Suprapubic skin (tissue), 4 donors: Measurements from ENCODE around the gene PTTG1IP. TPM values are rescaled to one million over a fixed set of nuclear protein-coding genes. Genes with fewer than 3 reads are reported as not detected.

Experiments
- DNase-seq, 2 donors: peaks; one replicate each; pipeline ENCODE4 v3.0.0-alpha.2; 2019; ENCODE audit warnings: low spot score in 2 of 2
- H3K27ac ChIP-seq: fragments of 200-600 bp; sonication (generic); one replicate; pipeline ENCODE4 v1.5.1; 2019
- H3K27me3 ChIP-seq: fragments of 200-600 bp; sonication (generic); one replicate; pipeline ENCODE4 v1.5.1; 2019
- H3K36me3 ChIP-seq: fragments of 200-600 bp; sonication (generic); one replicate; pipeline ENCODE4 v1.5.1; 2019
- H3K4me1 ChIP-seq: fragments of 200-600 bp; sonication (generic); one replicate; pipeline ENCODE4 v1.5.1; 2019
- H3K4me3 ChIP-seq: fragments of 200-600 bp; sonication (generic); one replicate; pipeline ENCODE4 v1.5.1; 2019; ENCODE audit warnings: mild to moderate bottlenecking
- H3K9me3 ChIP-seq: fragments of 200-600 bp; sonication (generic); one replicate; pipeline ENCODE4 v1.5.1; 2019
- CTCF ChIP-seq, 2 donors: fragments of 200-600 bp in 1 of 2; fragments of 450-650 bp in 1 of 2; sonication (generic) in 1 of 2; IDR thresholded peaks; one replicate each; pipeline ENCODE4 v1.5.1; 2016 to 2019; ENCODE audit warnings: antibody characterized with exemption in 2 of 2, mild to moderate bottlenecking in 1 of 2, moderate library complexity in 1 of 2
- EP300 ChIP-seq: sonication (generic); formaldehyde crosslinking; IDR thresholded peaks from one replicate; pipeline ENCODE4 v1.6.1; 2017; ENCODE audit warnings: antibody characterized with exemption
- POLR2A ChIP-seq, 2 donors: fragments of 450-650 bp; IDR thresholded peaks; one replicate each; pipeline ENCODE4 v1.6.1; 2017; ENCODE audit warnings: antibody characterized with exemption in 2 of 2, mild to moderate bottlenecking in 2 of 2, moderate library complexity in 2 of 2
- POLR2AphosphoS5 ChIP-seq, 3 donors: sonication (generic); formaldehyde crosslinking; IDR thresholded peaks; one replicate each; pipeline ENCODE4 v1.6.1; 2017; ENCODE audit warnings: antibody characterized with exemption in 3 of 3
- WGBS: methylation state at CpG from one replicate; pipeline ENCODE4 v1.1.5; 2018; 5-methylcytosine and 5-hydroxymethylcytosine counted together
- total RNA-seq, 4 donors: library from RNA; depleted of rRNA; stranded (reverse); fragments of >200 nt; gene quantifications; one replicate each; pipeline ENCODE4 v1.1.0, GENCODE V29; 2016

Gene PTTG1IP
- total RNA-seq, 4 donors from 2014 or later = 114 to 172 (median 143) TPM

GRCh38 chr21:44800103-44800502 is 73.4 kb downstream of the PTTG1IP start:
- TF ChIP-seq POLR2AphosphoS5 (IDR thresholded peaks at IDR 0.05) = no peak
- TF ChIP-seq CTCF (IDR thresholded peaks at IDR 0.05) = no peak
- no peak for TF ChIP-seq EP300
- no peak for TF ChIP-seq POLR2A (IDR thresholded peaks at IDR 0.05)
- 38% methylated on average over 12 of the region's 12 CpGs for whole genome bisulfite sequencing
- H3K9me3 ChIP-seq = no peaks in the 10 kb centered on the region
- no peaks in the 10 kb centered on the region for H3K27me3 ChIP-seq
- peaks cover 34% of the 10 kb centered on the region for H3K4me1 ChIP-seq
- no peak for DNase-seq
- H3K4me3 ChIP-seq = no peak overlapping the region
- H3K27ac ChIP-seq = no peak overlapping the region
- peaks cover 13% of the 10 kb centered on the region for H3K36me3 ChIP-seq

DNA sequence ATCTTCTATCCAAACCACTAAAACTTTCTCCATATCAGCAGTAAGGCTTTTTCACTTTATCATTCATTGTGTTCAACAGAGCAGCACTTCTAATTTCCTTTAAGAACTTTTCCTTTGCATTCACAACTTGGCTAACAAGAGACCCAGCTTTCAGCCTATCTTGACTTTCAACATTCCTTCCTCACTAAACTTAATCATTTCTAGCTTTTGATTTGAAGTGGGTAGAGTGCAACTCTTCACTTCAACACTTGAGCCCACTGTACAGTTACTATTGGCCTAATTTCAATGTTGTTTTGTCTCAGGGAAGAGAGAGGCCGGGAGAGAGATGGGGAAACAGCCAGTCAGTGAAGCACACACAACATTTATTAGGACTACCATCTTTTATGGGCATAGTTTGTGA is 73.8 kb downstream of the PTTG1IP start:
- Histone ChIP-seq H3K4me3 (no peak overlapping the region), H3K9me3 (no peaks in the 10 kb centered on the region), H3K27ac (no peak overlapping the region), H3K4me1 (peaks cover 34% of the 10 kb centered on the region), H3K27me3 (no peaks in the 10 kb centered on the region), H3K36me3 (peaks cover 8% of the 10 kb centered on the region)
- 63% methylated on average over 1 of the region's 1 CpG for WGBS
- no peak for DNase-seq
- no peak for TF ChIP-seq POLR2AphosphoS5 (IDR thresholded peaks at IDR 0.05)
- no peak for TF ChIP-seq POLR2A (IDR thresholded peaks at IDR 0.05)
- no peak for TF ChIP-seq EP300

Other genes starting within 250 kb of the PTTG1IP start
- 1 to 10 TPM in 2 of 4 donors, not detected in 2; 1.6 to 9.9 TPM for gene KRTAP10-9, start 246.6 kb downstream of the PTTG1IP start, total RNA-seq
- 1 to 10 TPM in 2 of 4 donors, not detected in 2; 3.3 to 8.0 TPM for gene KRTAP10-10, start 236.3 kb downstream of the PTTG1IP start, total RNA-seq
- 10 to 100 TPM in 1 of 4 donors, 1 to 10 TPM in 2, not detected in 1; 1.9 to 11.7 (median 3.5) TPM for gene KRTAP10-11, start 227.3 kb downstream of the PTTG1IP start, total RNA-seq
- not detected for gene KRTAP12-4, start 219.0 kb downstream of the PTTG1IP start, total RNA-seq
- gene KRTAP12-3, start 215.8 kb downstream of the PTTG1IP start, total RNA-seq = 10 to 100 TPM in 1 of 4 donors, 1 to 10 TPM in 1, not detected in 2; 3.2 to 11.5 TPM
- gene KRTAP12-2, start 206.8 kb downstream of the PTTG1IP start, total RNA-seq = 10 to 100 TPM in 1 of 4 donors, 1 to 10 TPM in 2, not detected in 1; 5.6 to 29.3 (median 8.2) TPM
- gene KRTAP12-1, start 191.5 kb downstream of the PTTG1IP start, total RNA-seq = 10 to 100 TPM in 1 of 4 donors, 1 to 10 TPM in 1, not detected in 2; 6.0 to 32.1 TPM
- gene KRTAP10-12, start 176.5 kb downstream of the PTTG1IP start, total RNA-seq = 1 to 10 TPM in 2 of 4 donors, not detected in 2; 1.3 to 2.9 TPM
- under 1 TPM in 3 of 4 donors, not detected in 1; 0.21 to 0.59 (median 0.32) TPM for gene TSPEAR, start 162.1 kb downstream of the PTTG1IP start, total RNA-seq
- gene UBE2G2, start 71.9 kb downstream of the PTTG1IP start, total RNA-seq = 100 to 1,000 TPM in 2 of 4 donors, 10 to 100 TPM in 2; 62.5 to 126 (median 91.6) TPM
- gene SUMO3, start 55.6 kb downstream of the PTTG1IP start, total RNA-seq = 10 to 100 TPM; 30.5 to 38.3 (median 35.9) TPM
- 10 to 100 TPM; 11.2 to 18.8 (median 15.3) TPM for gene ITGB2, start 47.2 kb upstream of the PTTG1IP start, total RNA-seq
- gene SLX9, start 66.3 kb upstream of the PTTG1IP start, total RNA-seq = 10 to 100 TPM; 13.4 to 16.9 (median 14.4) TPM
- 10 to 100 TPM; 13.2 to 23.6 (median 20.3) TPM for gene ADARB1, start 200.9 kb upstream of the PTTG1IP start, total RNA-seq